ENCODE measurements around the gene ITGAL.

ITGAL gene

DNA sequence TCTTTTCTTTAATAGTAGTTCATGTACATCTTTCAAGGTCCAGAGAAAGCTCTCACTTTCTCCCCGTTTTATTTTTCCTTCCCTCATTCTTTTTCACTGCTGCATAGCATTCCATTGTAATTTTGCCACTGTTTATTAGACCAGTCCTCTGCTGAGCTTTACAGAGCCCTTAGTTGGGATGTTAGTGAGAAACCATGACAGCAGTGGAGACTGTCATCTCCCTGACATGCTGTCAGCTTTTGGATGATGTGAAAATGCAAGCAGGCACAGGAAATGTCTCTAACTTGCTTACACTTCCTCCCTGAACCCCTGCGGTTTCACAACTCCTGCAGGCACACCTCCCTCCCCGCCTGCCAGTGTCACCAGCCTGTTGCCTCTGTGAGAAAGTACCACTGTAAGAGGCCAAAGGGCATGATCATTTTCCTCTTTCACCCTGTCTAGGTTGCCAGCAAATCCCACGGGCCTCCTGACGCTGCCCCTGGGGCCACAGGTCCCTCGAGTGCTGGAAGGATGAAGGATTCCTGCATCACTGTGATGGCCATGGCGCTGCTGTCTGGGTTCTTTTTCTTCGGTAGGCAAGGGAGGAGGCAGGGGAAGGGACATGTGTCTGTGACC lies at the start of gene ITGAL:
TSS of gene ITGAL (plus strand) at position 415 of the 615 bp plus-strand sequence. CDS start at position 511, 96 bp downstream.
- Histone ChIP-seq H3K27ac (ENCODE audit: poor library complexity, severe bottlenecking) (no peak within 1 kb of the TSS), H3K27me3 (ENCODE audit: insufficient read depth, poor library complexity, severe bottlenecking) (no peaks in the 10 kb centered on the region), H3K4me1 (ENCODE audit: insufficient read depth, poor library complexity, severe bottlenecking) (peaks cover 7% of the 10 kb centered on the region), H3K36me3 (ENCODE audit: low read depth) (no peaks in the 10 kb centered on the region), H3K9me3 (ENCODE audit: severe bottlenecking) (no peaks in the 10 kb centered on the region), H3K4me3 (ENCODE audit: severe bottlenecking) (no peak within 1 kb of the TSS)
- TF ChIP-seq, protein P1, sequence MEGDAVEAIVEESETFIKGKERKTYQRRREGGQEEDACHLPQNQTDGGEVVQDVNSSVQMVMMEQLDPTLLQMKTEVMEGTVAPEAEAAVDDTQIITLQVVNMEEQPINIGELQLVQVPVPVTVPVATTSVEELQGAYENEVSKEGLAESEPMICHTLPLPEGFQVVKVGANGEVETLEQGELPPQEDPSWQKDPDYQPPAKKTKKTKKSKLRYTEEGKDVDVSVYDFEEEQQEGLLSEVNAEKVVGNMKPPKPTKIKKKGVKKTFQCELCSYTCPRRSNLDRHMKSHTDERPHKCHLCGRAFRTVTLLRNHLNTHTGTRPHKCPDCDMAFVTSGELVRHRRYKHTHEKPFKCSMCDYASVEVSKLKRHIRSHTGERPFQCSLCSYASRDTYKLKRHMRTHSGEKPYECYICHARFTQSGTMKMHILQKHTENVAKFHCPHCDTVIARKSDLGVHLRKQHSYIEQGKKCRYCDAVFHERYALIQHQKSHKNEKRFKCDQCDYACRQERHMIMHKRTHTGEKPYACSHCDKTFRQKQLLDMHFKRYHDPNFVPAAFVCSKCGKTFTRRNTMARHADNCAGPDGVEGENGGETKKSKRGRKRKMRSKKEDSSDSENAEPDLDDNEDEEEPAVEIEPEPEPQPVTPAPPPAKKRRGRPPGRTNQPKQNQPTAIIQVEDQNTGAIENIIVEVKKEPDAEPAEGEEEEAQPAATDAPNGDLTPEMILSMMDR (IDR thresholded peaks at IDR 0.05; ENCODE audit: poor library complexity, severe bottlenecking): no peak
- ATAC-seq (ENCODE audit: low read depth): no peak
- no peak for DNase-seq (ENCODE audit: low spot score)

DNA sequence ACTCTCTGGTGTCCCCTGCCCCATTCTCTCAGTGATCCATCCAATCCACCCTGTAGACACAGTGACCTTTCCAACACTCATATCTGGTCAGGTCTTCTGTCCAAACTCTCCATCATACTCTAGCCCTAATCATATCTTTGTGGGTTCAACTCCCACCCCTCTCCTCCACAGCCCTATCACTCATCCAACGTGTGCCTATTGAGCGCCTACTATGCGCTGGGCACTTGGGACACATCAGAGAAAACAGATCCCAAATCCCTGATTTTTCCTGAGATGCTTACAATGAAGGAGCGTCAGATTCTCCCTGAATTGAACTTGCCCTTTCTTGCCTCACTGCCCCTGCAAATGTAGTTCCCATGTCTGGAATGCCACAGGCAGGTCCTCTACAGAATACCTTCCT lies 44.5 kb upstream of the ITGAL start:
- H3K27me3 ChIP-seq (ENCODE audit: insufficient read depth, poor library complexity, severe bottlenecking): no peaks in the 10 kb centered on the region
- H3K4me1 ChIP-seq (ENCODE audit: insufficient read depth, poor library complexity, severe bottlenecking): peaks cover 5% of the 10 kb centered on the region
- no peaks in the 10 kb centered on the region for H3K9me3 ChIP-seq (ENCODE audit: severe bottlenecking)
- no peak for DNase-seq (ENCODE audit: low spot score)
- no peak for ATAC-seq (ENCODE audit: low read depth)
- H3K36me3 ChIP-seq (ENCODE audit: low read depth): peaks cover 42% of the 10 kb centered on the region
- H3K4me3 ChIP-seq (ENCODE audit: severe bottlenecking): no peak overlapping the region
- H3K27ac ChIP-seq (ENCODE audit: poor library complexity, severe bottlenecking): no peak overlapping the region
- TF ChIP-seq, protein P1 (IDR thresholded peaks at IDR 0.05; ENCODE audit: poor library complexity, severe bottlenecking): no peak

DNA sequence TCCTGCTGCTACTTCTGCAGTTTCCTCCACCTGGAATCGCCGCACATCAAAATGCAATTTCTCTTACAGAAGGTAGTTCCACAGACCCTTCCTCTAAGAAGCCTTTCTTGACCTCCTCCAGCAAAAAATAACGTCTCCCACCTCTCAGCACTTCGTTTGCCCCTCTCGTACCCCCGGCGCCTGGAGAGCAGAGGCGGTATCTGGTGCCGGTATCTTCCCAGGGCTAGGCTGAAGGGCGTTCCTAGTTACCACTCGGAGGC lies 43.2 kb upstream of the ITGAL start:
- TF ChIP-seq, protein P1 (IDR thresholded peaks at IDR 0.05; ENCODE audit: poor library complexity, severe bottlenecking): no peak
- Histone ChIP-seq H3K27ac (ENCODE audit: poor library complexity, severe bottlenecking) (peak overlapping the region; percentile 50), H3K9me3 (ENCODE audit: severe bottlenecking) (no peaks in the 10 kb centered on the region), H3K27me3 (ENCODE audit: insufficient read depth, poor library complexity, severe bottlenecking) (no peaks in the 10 kb centered on the region), H3K4me1 (ENCODE audit: insufficient read depth, poor library complexity, severe bottlenecking) (peaks cover 5% of the 10 kb centered on the region), H3K4me3 (ENCODE audit: severe bottlenecking) (peak overlapping the region; percentile 66), H3K36me3 (ENCODE audit: low read depth) (peaks cover 31% of the 10 kb centered on the region)
- no peak for DNase-seq (ENCODE audit: low spot score)
- peak; percentile 33; the same call in 2 of the 3 replicates for ATAC-seq (ENCODE audit: low read depth)

DNA sequence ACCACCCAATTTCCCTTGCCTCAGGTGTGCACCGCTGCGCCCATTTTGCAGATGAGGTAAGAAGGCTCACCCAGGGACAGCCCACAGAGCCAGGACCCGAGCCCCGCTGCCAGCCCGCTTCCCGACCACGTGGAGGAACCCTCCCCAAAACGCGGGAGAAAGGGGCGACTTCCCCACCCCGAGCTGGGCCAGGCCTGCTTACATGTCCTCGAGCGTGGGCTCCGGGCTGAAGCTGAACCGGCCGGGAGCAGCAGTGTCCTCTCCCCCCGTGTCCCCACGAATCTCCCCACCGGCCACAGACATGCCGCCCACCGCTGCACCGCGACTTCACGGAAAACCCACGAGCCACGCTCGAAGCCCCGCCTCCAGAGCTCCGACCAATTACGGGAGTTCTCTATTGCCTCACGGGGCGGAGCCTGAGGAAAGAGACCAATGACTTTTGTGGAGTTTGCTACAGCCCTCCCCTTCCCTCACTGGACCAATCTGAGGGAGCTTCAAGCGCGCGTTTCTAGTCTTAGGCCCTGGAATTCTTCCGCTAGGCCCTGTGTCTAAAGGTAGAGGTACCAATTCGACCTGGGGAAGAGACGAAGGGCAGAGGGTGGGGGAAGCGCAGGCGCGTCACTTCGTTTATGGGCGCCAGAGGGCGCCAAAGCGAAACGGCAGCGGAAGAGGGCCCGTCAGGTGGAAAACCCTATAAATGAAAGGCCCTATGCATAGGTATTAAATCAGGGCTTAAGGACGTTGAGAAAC lies 42.7 kb upstream of the ITGAL start, which contains the start of gene DCTPP1:
TSS of gene DCTPP1 (minus strand) at position 353 of the 750 bp plus-strand sequence. CDS start at position 303, 50 bp downstream.
- peaks cover 5% of the 10 kb centered on the region for H3K4me1 ChIP-seq (ENCODE audit: insufficient read depth, poor library complexity, severe bottlenecking)
- TF ChIP-seq, protein P1 (IDR thresholded peaks at IDR 0.05; ENCODE audit: poor library complexity, severe bottlenecking): peak; percentile 96
- H3K36me3 ChIP-seq (ENCODE audit: low read depth): peaks cover 28% of the 10 kb centered on the region
- ATAC-seq (ENCODE audit: low read depth): peak; percentile 99
- no peaks in the 10 kb centered on the region for H3K27me3 ChIP-seq (ENCODE audit: insufficient read depth, poor library complexity, severe bottlenecking)
- peak within 1 kb of the TSS; percentile 50 for H3K27ac ChIP-seq (ENCODE audit: poor library complexity, severe bottlenecking)
- DNase-seq (ENCODE audit: low spot score): peak; percentile 98
- H3K4me3 ChIP-seq (ENCODE audit: severe bottlenecking): peak within 1 kb of the TSS; percentile 66
- H3K9me3 ChIP-seq (ENCODE audit: severe bottlenecking): no peaks in the 10 kb centered on the region

All from RWPE2 (cell line).